NCI-H1694 (cell line): ENCODE data around the gene BCL2L12.
"Not testable (repeated sequence)": the region's sequence is repeated elsewhere in the genome, so short reads cannot be mapped to it uniquely, and the experiment has no call there.

Source experiments
- DNase-seq: peaks from one replicate; lab custom pipeline; 2025; lab: John Stamatoyannopoulos, UW

BCL2L12 gene

GRCh38 chr19:49712397-49712859 is 46.7 kb downstream of the BCL2L12 start:
- no peak for DNase-seq

GRCh38 chr19:49713236-49713845 is 47.6 kb downstream of the BCL2L12 start:
- no peak for DNase-seq

- no peak for DNase-seq
Measured at GRCh38 chr19:49716154-49716553, 50.4 kb downstream of the BCL2L12 start.

GRCh38 chr19:49718511-49718910 is 52.8 kb downstream of the BCL2L12 start:
- DNase-seq, result no peak

- no peak for DNase-seq
Measured at GRCh38 chr19:49718991-49719390, 53.3 kb downstream of the BCL2L12 start.

- DNase-seq, result not testable (repeated sequence)
Measured at GRCh38 chr19:49719420-49719819, 53.7 kb downstream of the BCL2L12 start.
